Measurements from ENCODE around the gene TSBP1. TPM values are rescaled to one million over a fixed set of nuclear protein-coding genes. Genes with fewer than 3 reads are reported as not detected.

TSBP1 gene
- total and polyA plus RNA-seq, 2 of the 13 experiments (the other 11 are each of a cell fraction or from before 2014, with no cell fraction given) = not detected

DNA sequence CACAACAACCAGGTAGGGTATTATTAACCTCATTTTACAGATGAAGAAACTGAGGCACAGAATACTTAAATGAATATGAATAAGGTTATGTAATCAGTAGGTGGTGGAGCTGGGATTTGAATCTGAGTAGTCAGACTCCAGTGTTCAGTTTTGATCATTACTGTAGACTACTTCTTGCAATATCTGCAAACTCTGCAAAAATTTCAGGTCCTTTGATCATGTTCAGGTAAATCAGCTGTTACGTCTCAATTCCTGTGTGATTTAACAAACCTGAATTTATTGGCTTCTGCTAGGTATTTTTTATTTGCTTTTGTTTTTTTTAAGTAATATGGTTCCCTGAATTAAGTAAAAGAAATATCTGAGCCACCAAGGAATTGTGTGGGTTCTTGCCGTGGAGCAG is 77.1 kb downstream of the TSBP1 start:
- no peak overlapping the region for H3K4me2 ChIP-seq (ENCODE audit: low read depth, low read length)
- FAIRE-seq = no peak
- H3K79me2 ChIP-seq (ENCODE audit: insufficient read depth, low read length) = no peaks in the 10 kb centered on the region
- H3K9me3 ChIP-seq (ENCODE audit: low read length) = no peaks in the 10 kb centered on the region
- DNase-seq (ENCODE audit: low spot score) = no peak
- H4K20me1 ChIP-seq (ENCODE audit: insufficient read depth, low read length) = no peaks in the 10 kb centered on the region
- POLR2A ChIA-PET = no interaction called here
- H3K4me3 ChIP-seq (replicated peaks in 1 of 3; ENCODE audit: insufficient read depth in 1 of 3, low read depth in 2 of 3, low read length in 3 of 3) = no peak overlapping the region
- no peak for TF ChIP-seq PCBP1 (IDR thresholded peaks at IDR 0.05; ENCODE audit: borderline replicate concordance, low read depth, low read length)
- TF ChIP-seq MATR3 (CRISPR knock-in tag; IDR thresholded peaks at IDR 0.05) = no peak
- peak; percentile 71 for TF ChIP-seq MAFF (IDR thresholded peaks at IDR 0.05; ENCODE audit: low read depth, low read length)
- TF ChIP-seq MAFK (conservative IDR thresholded peaks at IDR 0.05 in 1 of 2, IDR thresholded peaks at IDR 0.05 in 1 of 2; ENCODE audit: low read length in 2 of 2) = peak; percentile 73 to 84
- no peak overlapping the region for H3K9ac ChIP-seq (ENCODE audit: insufficient read depth, low read depth, low read length)
- BruUV-seq (replicated peaks) = no TSS peak
- 84% methylated on average over 2 of the region's 2 CpGs for WGBS (ENCODE audit: low lambda C conversion rate)
- ATAC-seq = no peak
- H3K4me1 ChIP-seq (ENCODE audit: insufficient read depth, low read length) = peaks cover 16% of the 10 kb centered on the region
- intact Hi-C loops (cut with micrococcal nuclease; ENCODE audit: unreplicated experiment) (no loop called here), in situ Hi-C loops (cut with HindIII; ENCODE audit: extremely low pct_ligation_motif_present, low pct_unique_long_range_greater_than_20kb) (no loop called here)
- CTCF ChIA-PET (ENCODE audit: low intra/inter-chr PET ratio, low total read pairs) = no interaction called here
- H2AFZ ChIP-seq (ENCODE audit: low read length) = no peak overlapping the region
- no peaks in the 10 kb centered on the region for H3K27me3 ChIP-seq (ENCODE audit: control insufficient read depth in 1 of 2, insufficient read depth in 2 of 2, low read length in 2 of 2)
- no peak overlapping the region for H3K27ac ChIP-seq (ENCODE audit: extremely low read length, insufficient read depth, low read length)
- H3K36me3 ChIP-seq (replicated peaks in 1 of 2; ENCODE audit: control insufficient read depth in 1 of 2, insufficient read depth in 2 of 2, low read length in 2 of 2) = no peaks in the 10 kb centered on the region

DNA sequence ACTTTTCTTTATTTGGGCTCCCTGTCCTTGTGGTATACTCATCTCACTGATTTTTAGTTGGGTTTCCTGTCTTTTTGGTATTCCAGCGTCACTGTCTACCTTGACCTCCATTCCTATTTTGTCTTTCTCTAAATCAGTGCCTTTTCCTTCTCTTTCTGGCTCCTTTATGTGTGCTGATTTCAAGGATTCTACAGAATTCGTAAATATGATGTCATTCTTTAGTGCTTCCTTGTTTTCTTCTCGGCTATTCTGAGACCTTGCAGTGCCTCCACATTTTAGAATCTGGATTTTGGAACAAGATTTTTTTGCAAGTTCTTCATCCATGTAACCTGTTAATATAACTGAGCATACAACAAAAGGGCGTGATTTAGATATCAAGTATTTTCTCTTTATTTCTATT is 78.0 kb downstream of the TSBP1 start:
- Histone ChIP-seq H3K4me1 (ENCODE audit: insufficient read depth, low read length) (peaks cover 7% of the 10 kb centered on the region), H3K4me3 (replicated peaks in 1 of 3; ENCODE audit: insufficient read depth in 1 of 3, low read depth in 2 of 3, low read length in 3 of 3) (no peak overlapping the region), H3K4me2 (ENCODE audit: low read depth, low read length) (no peak overlapping the region), H3K79me2 (ENCODE audit: insufficient read depth, low read length) (no peaks in the 10 kb centered on the region), H3K27ac (ENCODE audit: extremely low read length, insufficient read depth, low read length) (no peak overlapping the region), H4K20me1 (ENCODE audit: insufficient read depth, low read length) (no peaks in the 10 kb centered on the region), H3K36me3 (replicated peaks in 1 of 2; ENCODE audit: control insufficient read depth in 1 of 2, insufficient read depth in 2 of 2, low read length in 2 of 2) (no peaks in the 10 kb centered on the region), H3K9me3 (ENCODE audit: low read length) (no peaks in the 10 kb centered on the region), H2AFZ (ENCODE audit: low read length) (no peak overlapping the region), H3K9ac (ENCODE audit: insufficient read depth, low read depth, low read length) (no peak overlapping the region), H3K27me3 (ENCODE audit: control insufficient read depth in 1 of 2, insufficient read depth in 2 of 2, low read length in 2 of 2) (no peaks in the 10 kb centered on the region)
- ATAC-seq (no peak), FAIRE-seq (no peak), DNase-seq (ENCODE audit: low spot score) (no peak)
- no TSS peak for BruUV-seq (replicated peaks)
- intact Hi-C loops (cut with micrococcal nuclease; ENCODE audit: unreplicated experiment) = no loop called here
- WGBS (ENCODE audit: low lambda C conversion rate) = under 1% methylated on average over 4 of the region's 4 CpGs
- in situ Hi-C loops (cut with HindIII; ENCODE audit: extremely low pct_ligation_motif_present, low pct_unique_long_range_greater_than_20kb) = no loop called here
- CTCF ChIA-PET (ENCODE audit: low intra/inter-chr PET ratio, low total read pairs) = no interaction called here
- POLR2A ChIA-PET = no interaction called here
- TF ChIP-seq ZNF615 (CRISPR knock-in tag; IDR thresholded peaks at IDR 0.05; ENCODE audit: borderline replicate concordance) (no peak), ATF7 (IDR thresholded peaks at IDR 0.05) (peak; percentile 95), ATF7 (CRISPR knock-in tag; IDR thresholded peaks at IDR 0.05) (no peak), NR2F1 (CRISPR knock-in tag; IDR thresholded peaks at IDR 0.05) (no peak), CREB1 (IDR thresholded peaks at IDR 0.05) (peak; percentile 25; the same call in 1 of the 2 replicates), CREB1 (CRISPR knock-in tag; IDR thresholded peaks at IDR 0.05) (no peak), TBX2 (CRISPR knock-in tag; IDR thresholded peaks at IDR 0.05; ENCODE audit: borderline replicate concordance) (no peak), ATF7-NPFF (CRISPR knock-in tag; IDR thresholded peaks at IDR 0.05; ENCODE audit: low read depth) (no peak), ZNF431 (CRISPR knock-in tag; IDR thresholded peaks at IDR 0.05; ENCODE audit: borderline replicate concordance, low read depth) (no peak), CBFB (CRISPR knock-in tag; IDR thresholded peaks at IDR 0.05) (no peak)
- TF ChIP-seq, protein P1, sequence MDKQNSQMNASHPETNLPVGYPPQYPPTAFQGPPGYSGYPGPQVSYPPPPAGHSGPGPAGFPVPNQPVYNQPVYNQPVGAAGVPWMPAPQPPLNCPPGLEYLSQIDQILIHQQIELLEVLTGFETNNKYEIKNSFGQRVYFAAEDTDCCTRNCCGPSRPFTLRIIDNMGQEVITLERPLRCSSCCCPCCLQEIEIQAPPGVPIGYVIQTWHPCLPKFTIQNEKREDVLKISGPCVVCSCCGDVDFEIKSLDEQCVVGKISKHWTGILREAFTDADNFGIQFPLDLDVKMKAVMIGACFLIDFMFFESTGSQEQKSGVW (CRISPR knock-in tag; IDR thresholded peaks at IDR 0.05; ENCODE audit: borderline replicate concordance) = no peak

Measured in HepG2 (cell line).